NCI-H2107 treated with DMSO at 0.1 percent for 48 hours (cell line): ENCODE results near the gene TYMP.

ENCODE experiments used
- DNase-seq: peaks from one replicate; lab custom pipeline; 2025; ENCODE audit not compliant: unreplicated experiment; lab: John Stamatoyannopoulos, UW

Gene TYMP

GRCh38 chr22:50505776-50506610 lies 23.8 kb downstream of the TYMP start:
- DNase-seq, result no peak

DNA sequence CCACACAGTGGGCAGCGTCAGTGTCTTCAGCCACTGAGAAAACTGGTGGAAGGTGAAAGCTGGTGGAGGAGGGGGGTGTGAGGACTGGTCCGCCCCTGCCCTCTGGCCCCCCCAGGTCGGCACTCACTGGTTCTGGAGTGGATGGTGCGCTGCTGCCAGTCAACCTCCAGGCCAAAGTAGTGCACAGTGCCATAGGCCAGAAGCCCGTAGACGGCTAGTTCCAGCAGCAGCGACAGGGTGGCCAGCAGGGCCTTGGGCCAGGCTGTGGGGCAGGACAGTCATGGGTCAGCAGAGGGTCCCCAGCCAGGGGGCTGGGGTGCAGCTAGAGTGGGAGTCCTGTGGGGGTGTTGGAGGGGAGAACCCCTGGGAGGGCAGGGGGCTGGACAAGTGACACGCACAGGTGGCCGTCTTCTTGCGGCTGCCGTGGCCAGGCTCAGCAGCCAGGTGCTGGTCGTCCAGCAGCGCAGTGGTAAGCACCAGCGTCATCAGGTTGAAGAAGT lies 24.5 kb downstream of the TYMP start:
- DNase-seq, result no peak

- no peak for DNase-seq
Measured at GRCh38 chr22:50504369-50505211, 25.2 kb downstream of the TYMP start.

DNA sequence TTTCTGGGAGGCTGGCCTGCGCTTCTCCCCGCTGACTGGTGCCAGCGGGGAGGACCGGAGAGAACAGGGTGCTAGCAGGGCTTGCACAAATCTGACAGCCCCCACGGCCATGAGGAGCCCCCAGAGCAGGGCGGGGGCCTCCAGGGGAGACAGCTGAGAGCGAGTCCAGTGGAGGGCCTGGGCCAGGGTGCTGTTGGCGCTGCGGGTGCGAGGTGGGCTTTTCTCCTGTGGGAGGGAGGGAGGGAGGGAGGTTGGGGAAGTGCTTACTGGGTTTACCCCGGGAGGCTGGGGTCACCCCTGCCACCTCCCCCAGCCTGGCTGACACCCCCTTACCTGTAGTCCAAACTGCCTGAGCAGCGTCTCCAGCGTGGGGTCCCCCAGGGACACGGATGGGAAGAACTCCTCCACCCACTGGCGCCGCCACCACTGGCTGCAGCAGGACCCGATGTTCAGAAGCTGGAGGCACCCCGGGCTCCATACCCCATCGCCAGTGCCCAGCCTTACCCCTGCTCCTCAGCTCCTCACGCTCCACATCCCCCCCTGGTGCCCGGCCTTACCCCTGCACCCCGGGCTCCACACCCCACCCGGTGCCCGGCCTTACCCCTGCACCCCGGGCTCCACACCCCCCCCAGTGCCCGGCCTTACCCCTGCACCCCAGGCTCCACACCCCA lies 26.2 kb downstream of the TYMP start:
- DNase-seq, result no peak

DNA sequence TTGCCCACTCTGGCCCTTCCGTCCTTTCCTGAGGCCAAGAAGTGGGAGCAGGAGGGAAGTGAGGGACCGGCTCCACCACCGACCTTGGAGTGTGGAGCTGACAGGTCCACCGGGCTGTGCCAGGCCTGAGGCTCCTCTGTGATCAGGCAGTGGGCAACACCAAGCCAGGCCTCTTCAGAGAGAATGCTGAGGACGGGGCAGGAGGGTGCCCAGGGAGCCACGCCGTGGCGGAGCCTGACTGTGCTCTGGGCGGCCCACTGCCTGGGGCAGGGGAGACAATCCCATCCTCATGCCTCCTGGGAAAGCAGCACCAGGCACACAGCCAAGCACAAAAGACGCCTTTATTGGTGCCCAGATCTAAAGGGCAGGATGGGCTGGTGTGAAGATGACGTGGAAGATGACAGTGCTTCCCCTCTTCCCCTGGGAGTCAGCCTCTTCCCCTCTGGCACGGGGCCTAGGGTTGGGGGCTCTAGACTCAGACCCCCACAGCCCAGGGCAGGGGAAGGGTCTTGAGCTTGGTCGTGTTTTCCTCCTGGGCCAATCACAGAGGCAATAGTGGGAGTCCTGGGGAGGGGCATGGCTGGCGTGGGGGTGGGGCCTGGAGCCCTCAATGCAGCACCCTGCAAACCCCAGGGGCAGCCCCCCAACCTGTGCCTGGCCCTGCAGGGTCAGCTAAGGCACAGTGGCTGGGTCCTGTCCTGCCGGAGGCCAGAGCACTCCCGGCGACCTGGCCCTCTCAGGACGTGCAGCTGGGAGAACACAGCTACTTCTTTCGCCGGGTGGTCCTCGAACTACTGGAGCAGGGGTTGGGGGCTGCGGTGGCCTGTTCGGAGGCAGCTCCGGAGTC lies 27.0 kb downstream of the TYMP start:
- DNase-seq, result no peak

GRCh38 chr22:50502096-50502495 lies 27.7 kb downstream of the TYMP start:
- no peak for DNase-seq

DNA sequence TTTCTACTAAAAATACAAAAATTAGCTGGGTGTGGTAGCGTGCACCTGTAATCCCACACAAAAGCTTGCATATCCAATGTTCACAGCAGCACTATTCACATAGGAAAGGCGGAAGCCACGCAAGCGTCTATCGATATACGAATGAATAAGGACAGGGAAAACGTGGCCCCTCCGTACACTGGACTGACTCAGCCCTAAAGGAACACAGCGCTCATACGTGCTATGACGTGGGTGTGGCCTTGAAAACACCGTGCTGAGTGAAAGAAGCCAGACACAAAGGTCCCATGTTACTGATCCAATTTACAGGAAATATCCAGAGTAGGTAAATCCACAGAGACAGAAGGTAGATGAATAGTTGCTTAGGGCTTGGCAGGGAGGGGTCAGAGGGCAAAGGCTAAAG lies 29.4 kb downstream of the TYMP start:
- no peak for DNase-seq

GRCh38 chr22:50498322-50498890 lies 31.4 kb downstream of the TYMP start:
- no peak for DNase-seq

DNA sequence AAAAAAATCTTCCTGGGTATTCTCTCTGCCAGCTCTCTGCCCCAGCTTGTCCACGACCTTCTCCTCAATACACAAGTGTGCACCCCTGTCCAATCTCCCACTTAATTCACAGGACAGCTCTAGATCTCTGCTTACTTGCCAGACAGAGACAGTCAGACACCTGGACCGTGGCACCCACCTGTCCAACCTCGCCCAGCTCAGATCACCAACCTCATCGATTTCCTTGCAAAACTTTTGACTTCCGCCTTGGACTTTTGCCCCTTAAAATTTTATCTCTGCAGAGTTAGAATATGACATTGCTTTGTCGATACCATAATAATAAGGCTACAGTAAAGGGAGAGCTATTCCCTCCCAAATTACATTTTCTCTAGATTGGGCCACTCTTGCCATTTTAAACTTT lies 32.7 kb downstream of the TYMP start:
- DNase-seq, result no peak

GRCh38 chr22:50490531-50491308 lies 39.1 kb downstream of the TYMP start:
- DNase-seq, result no peak

GRCh38 chr22:50489363-50490243 lies 40.2 kb downstream of the TYMP start:
- no peak for DNase-seq

- DNase-seq, result no peak
Measured at GRCh38 chr22:50488886-50489285, 40.9 kb downstream of the TYMP start.

GRCh38 chr22:50488006-50488677 lies 41.7 kb downstream of the TYMP start:
- no peak for DNase-seq

GRCh38 chr22:50487290-50488005 lies 42.4 kb downstream of the TYMP start:
- DNase-seq, result no peak

DNA sequence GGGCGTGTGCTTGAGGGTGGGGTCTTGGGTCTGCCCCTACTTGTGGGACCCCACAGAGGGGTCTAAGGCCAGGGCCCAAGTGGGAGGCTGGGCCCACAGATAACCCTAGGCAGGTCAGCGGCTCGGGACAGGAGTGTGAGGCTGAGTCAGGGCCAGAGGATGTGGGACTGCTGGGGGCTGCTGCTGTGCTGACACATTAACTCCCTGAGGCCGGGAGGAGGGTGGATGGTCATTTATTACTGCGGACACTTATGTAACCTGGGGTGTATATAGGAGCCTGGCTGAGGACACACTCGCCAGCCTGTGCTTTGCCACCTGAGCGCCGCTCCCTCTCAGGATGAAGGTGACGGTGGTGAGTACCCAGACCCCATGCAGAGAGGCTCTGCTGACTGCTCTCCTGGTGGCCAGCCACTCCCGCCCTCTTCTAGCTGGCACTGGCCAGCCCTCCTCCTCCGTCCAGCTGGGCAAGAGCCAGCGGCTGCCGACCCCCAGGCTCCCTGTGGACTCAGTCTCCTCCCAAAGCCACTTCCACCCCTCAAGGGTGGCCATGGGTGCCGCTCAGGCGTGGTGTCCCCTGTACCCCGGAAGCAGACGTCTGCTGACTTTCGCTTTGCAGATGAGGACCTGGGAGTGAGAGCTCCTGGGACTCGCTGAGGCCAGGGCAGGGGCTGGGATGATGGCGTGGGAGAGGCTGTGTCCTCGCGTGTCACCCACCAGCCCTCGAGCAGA lies 43.1 kb downstream of the TYMP start, which contains the start of gene MIOX:
TSS of gene MIOX (plus strand) at position 299 of the 729 bp plus-strand sequence. CDS start at position 338, 39 bp downstream.
- no peak for DNase-seq
